OCI-LY3 (cell line): ENCODE data around the gene ATF7IP2.

Experiments
- H2AFZ ChIP-seq: fragments of 200-600, 300-600 bp; shearing (Covaris generic); 2 replicates; pipeline ENCODE4 v1.6.0; 2014; ENCODE audit warnings: antibody characterized with exemption, low read depth, low read length
- H3K27ac ChIP-seq: fragments of 200-600, 300-600 bp; sonication (generic); 2 replicates; pipeline ENCODE4 v1.5.1; 2014; ENCODE audit warnings: mild to moderate bottlenecking, low read length, moderate library complexity, mixed read lengths
- H3K27me3 ChIP-seq: fragments of 200-600, 300-600 bp; sonication (generic); 2 replicates; pipeline ENCODE4 v1.6.1; 2014; ENCODE audit warnings: low read depth, low read length, mixed read lengths
- H3K36me3 ChIP-seq: fragments of 200-600, 300-600 bp; sonication (generic); replicated peaks from 2 replicates; pipeline ENCODE3; 2014; ENCODE audit warnings: low read depth, low read length, mixed read lengths
- H3K4me1 ChIP-seq: fragments of 300-600, 200-600 bp; sonication (generic); 2 replicates; pipeline ENCODE4 v1.6.1; 2014; ENCODE audit warnings: low read length, mixed read lengths
- H3K4me2 ChIP-seq: fragments of 200-600, 300-600 bp; sonication (generic); 2 replicates; pipeline ENCODE4 v1.6.1; 2014; ENCODE audit warnings: low read length, mixed read lengths
- H3K4me3 ChIP-seq: fragments of 300-600, 200-600 bp; sonication (generic); 2 replicates; pipeline ENCODE4 v1.5.1; 2014; ENCODE audit warnings: antibody characterized with exemption, mild to moderate bottlenecking, low read length, moderate library complexity
- H3K79me2 ChIP-seq: fragments of 300-600, 200-600 bp; shearing (Covaris generic); 2 replicates; pipeline ENCODE4 v1.6.1; 2014; ENCODE audit warnings: mild to moderate bottlenecking, low read length, mixed read lengths
- H3K9ac ChIP-seq: fragments of 300-600, 200-600 bp; shearing (Covaris generic); 2 replicates; pipeline ENCODE4 v1.6.0; 2014; ENCODE audit warnings: mild to moderate bottlenecking, low read length, moderate library complexity
- H3K9me3 ChIP-seq: fragments of 200-600, 300-600 bp; shearing (Covaris generic); 2 replicates; pipeline ENCODE4 v1.6.1; 2014; ENCODE audit warnings: low read length, mixed read lengths; ENCODE audit not compliant: insufficient read depth
- H4K20me1 ChIP-seq: fragments of 200-600, 300-600 bp; sonication (generic); 2 replicates; pipeline ENCODE4 v1.6.1; 2016; ENCODE audit warnings: low read length, mixed read lengths; ENCODE audit not compliant: insufficient read depth
- EZH2phosphoT487 ChIP-seq: fragments of 200-600 bp; shearing (Covaris generic); IDR thresholded peaks from 2 replicates; pipeline ENCODE4 v1.6.1; 2018; ENCODE audit warnings: antibody characterized with exemption, mixed run types, low read depth
- TF ChIP-seq, protein P1 (sequence below): fragments of 200-600, 300-600 bp; sonication (generic); IDR thresholded peaks from 2 replicates; pipeline ENCODE4 v1.5.1; 2014; ENCODE audit warnings: antibody characterized with exemption, low read length, low read depth

The ATF7IP2 gene

DNA sequence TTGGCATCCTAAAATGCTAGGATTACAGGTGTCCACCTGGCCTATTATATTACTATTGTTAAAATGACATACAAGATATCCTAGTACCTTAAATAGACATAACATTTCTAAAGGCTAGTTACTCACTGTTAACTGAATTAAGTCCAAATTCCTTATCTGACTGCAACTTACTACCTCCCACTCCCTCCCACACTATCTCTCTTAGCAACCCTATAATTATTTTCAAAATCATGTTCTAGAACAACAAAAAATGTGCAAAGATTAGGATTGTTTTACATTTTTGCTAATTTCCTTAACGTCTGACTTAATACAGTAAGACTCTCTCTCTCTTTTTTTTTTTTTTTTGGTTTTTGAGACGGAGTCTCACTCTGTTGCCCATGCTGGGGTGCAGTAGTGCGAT is 2.2 kb upstream of the ATF7IP2 start:
- peaks cover 22% of the 10 kb centered on the region for H3K4me1 ChIP-seq
- H3K4me2 ChIP-seq = no peak overlapping the region
- H3K27me3 ChIP-seq = no peaks in the 10 kb centered on the region
- H2AFZ ChIP-seq = no peak overlapping the region
- TF ChIP-seq EZH2phosphoT487 = no peak
- no peaks in the 10 kb centered on the region for H4K20me1 ChIP-seq
- no peak overlapping the region for H3K9ac ChIP-seq
- no peak overlapping the region for H3K27ac ChIP-seq
- peaks cover 17% of the 10 kb centered on the region for H3K36me3 ChIP-seq
- peaks cover 24% of the 10 kb centered on the region for H3K79me2 ChIP-seq
- H3K9me3 ChIP-seq = 0 out of 2 replicates have a peak, but pooled peaks cover 4% of the 10 kb centered on the region
- H3K4me3 ChIP-seq = no peak overlapping the region

GRCh38 chr16:10386517-10387100 is 748 bp downstream of the ATF7IP2 start:
- Histone ChIP-seq H3K27ac (peak overlapping the region; percentile 48), H3K4me1 (peaks cover 19% of the 10 kb centered on the region), H3K4me3 (peak overlapping the region; percentile 88)

DNA sequence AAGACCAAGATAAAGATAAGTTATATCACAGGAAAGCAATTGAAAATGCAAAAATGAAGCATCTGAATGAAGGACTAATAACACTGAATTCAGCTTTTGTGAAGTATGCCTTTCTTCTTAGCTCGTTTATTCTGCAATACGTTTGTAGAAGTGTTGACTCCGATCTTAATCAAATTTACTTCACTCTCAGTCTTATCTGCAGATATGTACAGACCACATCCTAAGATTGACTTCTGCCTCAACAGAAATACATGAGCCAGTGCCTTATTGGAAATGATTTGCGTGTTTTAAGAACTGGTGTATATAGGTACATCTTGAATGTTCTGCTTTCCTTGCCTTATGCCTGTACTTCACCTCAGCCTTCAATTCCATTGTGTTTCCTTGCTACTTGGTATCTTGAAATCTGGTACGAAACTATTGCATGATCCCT is 1.3 kb downstream of the ATF7IP2 start:
- Histone ChIP-seq H3K9ac (no peak overlapping the region), H2AFZ (no peak overlapping the region), H4K20me1 (no peaks in the 10 kb centered on the region), H3K4me3 (peak overlapping the region; percentile 88), H3K79me2 (peaks cover 40% of the 10 kb centered on the region), H3K36me3 (peaks cover 31% of the 10 kb centered on the region), H3K4me1 (peaks cover 14% of the 10 kb centered on the region), H3K27ac (no peak overlapping the region), H3K27me3 (no peaks in the 10 kb centered on the region), H3K9me3 (0 out of 2 replicates have a peak, but pooled peaks cover 4% of the 10 kb centered on the region), H3K4me2 (peak overlapping the region; percentile 84)
- TF ChIP-seq EZH2phosphoT487 = no peak
- TF ChIP-seq, protein P1, sequence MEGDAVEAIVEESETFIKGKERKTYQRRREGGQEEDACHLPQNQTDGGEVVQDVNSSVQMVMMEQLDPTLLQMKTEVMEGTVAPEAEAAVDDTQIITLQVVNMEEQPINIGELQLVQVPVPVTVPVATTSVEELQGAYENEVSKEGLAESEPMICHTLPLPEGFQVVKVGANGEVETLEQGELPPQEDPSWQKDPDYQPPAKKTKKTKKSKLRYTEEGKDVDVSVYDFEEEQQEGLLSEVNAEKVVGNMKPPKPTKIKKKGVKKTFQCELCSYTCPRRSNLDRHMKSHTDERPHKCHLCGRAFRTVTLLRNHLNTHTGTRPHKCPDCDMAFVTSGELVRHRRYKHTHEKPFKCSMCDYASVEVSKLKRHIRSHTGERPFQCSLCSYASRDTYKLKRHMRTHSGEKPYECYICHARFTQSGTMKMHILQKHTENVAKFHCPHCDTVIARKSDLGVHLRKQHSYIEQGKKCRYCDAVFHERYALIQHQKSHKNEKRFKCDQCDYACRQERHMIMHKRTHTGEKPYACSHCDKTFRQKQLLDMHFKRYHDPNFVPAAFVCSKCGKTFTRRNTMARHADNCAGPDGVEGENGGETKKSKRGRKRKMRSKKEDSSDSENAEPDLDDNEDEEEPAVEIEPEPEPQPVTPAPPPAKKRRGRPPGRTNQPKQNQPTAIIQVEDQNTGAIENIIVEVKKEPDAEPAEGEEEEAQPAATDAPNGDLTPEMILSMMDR = no peak

More at GRCh38 chr16:10386517-10387100, 748 bp downstream of the ATF7IP2 start:
- H2AFZ ChIP-seq = 0 out of 2 replicates have a peak overlapping the region, but pooled peaks have one; percentile 40
- 0 out of 2 replicates have a peak, but pooled peaks cover 4% of the 10 kb centered on the region for H3K9me3 ChIP-seq
- TF ChIP-seq, protein P1 = no peak
- TF ChIP-seq EZH2phosphoT487 = no peak
- peak overlapping the region; percentile 84 for H3K4me2 ChIP-seq
- peak overlapping the region; percentile 74 for H3K9ac ChIP-seq
- no peaks in the 10 kb centered on the region for H4K20me1 ChIP-seq
- H3K79me2 ChIP-seq = peaks cover 40% of the 10 kb centered on the region
- peaks cover 31% of the 10 kb centered on the region for H3K36me3 ChIP-seq
- H3K27me3 ChIP-seq = no peaks in the 10 kb centered on the region

DNA sequence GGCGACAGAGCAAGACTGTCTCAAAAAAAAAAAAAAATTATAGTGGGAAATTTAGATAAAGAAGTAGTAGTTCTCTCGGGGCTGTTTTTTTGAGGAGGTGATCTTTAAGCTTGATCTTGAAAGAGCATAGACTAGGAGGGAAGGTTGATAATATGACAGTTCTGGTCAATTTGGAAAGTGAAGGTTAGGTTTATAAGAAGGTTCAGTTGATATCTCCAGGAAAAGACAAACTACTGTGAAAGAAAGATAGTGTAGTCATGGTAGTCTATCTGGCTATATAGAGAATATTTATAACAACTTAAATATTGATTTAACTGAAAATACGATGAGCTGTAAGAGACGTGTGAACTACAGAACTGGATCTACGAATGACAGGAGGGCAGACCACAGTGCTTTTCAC is 3.1 kb downstream of the ATF7IP2 start:
- Histone ChIP-seq H3K4me2 (no peak overlapping the region), H3K27me3 (no peaks in the 10 kb centered on the region), H3K4me3 (no peak overlapping the region), H2AFZ (no peak overlapping the region), H3K36me3 (peaks cover 33% of the 10 kb centered on the region), H3K27ac (no peak overlapping the region), H4K20me1 (0 out of 2 replicates have a peak, but pooled peaks cover under 1% of the 10 kb centered on the region), H3K9me3 (0 out of 2 replicates have a peak, but pooled peaks cover 4% of the 10 kb centered on the region), H3K79me2 (peaks cover 40% of the 10 kb centered on the region), H3K9ac (no peak overlapping the region), H3K4me1 (peaks cover 8% of the 10 kb centered on the region)
- TF ChIP-seq, protein P1 = no peak
- no peak for TF ChIP-seq EZH2phosphoT487
